AG04450 (cell line): Measurements from ENCODE around the gene SPTLC3. TPM values are rescaled to one million over a fixed set of nuclear protein-coding genes. Genes with fewer than 3 reads are reported as not detected.

Experiments
- CTCF ChIA-PET: fragments of 300-600, 350-600 bp; formaldehyde crosslinking; extraction: SDS; loops from one replicate; lab custom pipeline; 2022; ENCODE audit warnings: antibody characterized with exemption, inconsistent platforms; lab: Charles Lee
- POLR2A ChIA-PET: fragments of 350-600 bp; formaldehyde crosslinking; extraction: SDS; loops from one replicate; lab custom pipeline; 2021; ENCODE audit warnings: antibody characterized with exemption, inconsistent platforms; lab: Yijun Ruan, JAX
- DNase-seq: peaks from one replicate; pipeline ENCODE4 v3.0.0-alpha.2; 2011; ENCODE audit warnings: low read depth, low spot score
- H3K27ac ChIP-seq: one replicate; pipeline ENCODE4 v1.5.1; 2012; ENCODE audit warnings: low read depth, low read length, control low read depth
- H3K27me3 ChIP-seq: one replicate; pipeline ENCODE4 v1.6.0; 2012; ENCODE audit warnings: low read length; ENCODE audit not compliant: control insufficient read depth, insufficient read depth
- H3K4me3 ChIP-seq: 2 replicates; pipeline ENCODE4 v1.5.1; 2011; ENCODE audit warnings: mild to moderate bottlenecking, low read depth, low read length, control low read depth
- H3K9me3 ChIP-seq: 2 replicates; pipeline ENCODE4 v1.5.1; 2012; ENCODE audit warnings: low read length; ENCODE audit not compliant: control insufficient read depth, insufficient read depth
- CTCF ChIP-seq: IDR thresholded peaks from 2 replicates; pipeline ENCODE4 v1.5.1; 2011; ENCODE audit warnings: low read depth, low read length, control low read depth, inconsistent platforms
- polyA plus RNA-seq: library from polyadenylated mRNA; depleted of rRNA; stranded (reverse); fragments of >200 nt; gene quantifications from 2 replicates; pipeline ENCODE4 v1.2.3, GENCODE V29; 2011

The SPTLC3 gene
- polyA plus RNA-seq, 1 experiment: 2.8 TPM

- ChIA-PET POLR2A (no interaction called here), CTCF (interaction anchor here (0.9 to 1.0 kb wide), 2 partner anchors 76 to 117 kb away, joined by 3 read pairs; no protein-coding TSS in a partner anchor)
- H3K9me3 ChIP-seq: no peaks in the 10 kb centered on the region
- no peaks in the 10 kb centered on the region for H3K27me3 ChIP-seq
- TF ChIP-seq CTCF: no peak
- no peak overlapping the region for H3K27ac ChIP-seq
- no peak overlapping the region for H3K4me3 ChIP-seq
- DNase-seq: no peak
These were observed 33.0 kb downstream of the SPTLC3 start for GRCh38 chr20:13041574-13042457.

DNA sequence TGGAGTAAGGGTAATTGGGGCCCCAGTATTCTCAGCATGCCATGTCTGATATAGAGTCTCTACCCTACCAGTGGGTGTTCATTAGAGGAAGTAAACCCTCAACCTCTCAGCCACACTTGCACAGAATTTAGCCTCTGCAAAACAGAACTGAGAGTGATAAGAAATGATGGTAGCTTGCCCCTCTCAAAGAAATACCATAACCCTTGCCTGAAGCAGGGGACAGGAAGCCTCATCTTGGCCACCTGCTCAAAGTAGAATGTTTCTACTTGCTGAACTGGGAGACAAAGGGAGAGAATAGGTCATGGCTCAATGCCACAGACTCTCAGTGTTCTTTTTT lies 33.7 kb downstream of the SPTLC3 start:
- no peak for DNase-seq
- Histone ChIP-seq H3K27ac (no peak overlapping the region), H3K27me3 (no peaks in the 10 kb centered on the region), H3K9me3 (no peaks in the 10 kb centered on the region), H3K4me3 (no peak overlapping the region)
- no peak for TF ChIP-seq CTCF
- ChIA-PET POLR2A (no interaction called here), CTCF (no interaction called here)

DNA sequence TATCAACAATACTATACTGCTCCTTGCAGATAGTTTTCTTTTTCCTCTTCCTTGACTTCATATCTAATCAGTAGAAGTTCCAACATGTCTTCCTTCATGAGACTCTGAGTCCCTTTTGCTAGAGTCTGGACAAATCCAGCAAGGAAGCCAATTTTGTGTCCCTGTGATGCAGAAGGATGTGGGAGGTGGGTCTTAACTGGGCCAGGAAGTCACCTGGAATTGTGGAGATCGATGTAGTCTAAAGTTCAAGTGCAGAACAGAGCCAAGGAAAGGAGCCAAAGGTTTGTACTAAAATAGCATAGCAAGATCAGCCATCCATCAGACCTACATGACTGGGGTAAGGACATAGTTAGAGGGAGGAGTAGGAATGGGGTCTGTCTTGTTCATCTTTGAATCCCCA lies 37.6 kb downstream of the SPTLC3 start:
- no peak for TF ChIP-seq CTCF
- Histone ChIP-seq H3K9me3 (no peaks in the 10 kb centered on the region), H3K27me3 (no peaks in the 10 kb centered on the region), H3K4me3 (no peak overlapping the region), H3K27ac (no peak overlapping the region)
- no peak for DNase-seq
- ChIA-PET POLR2A (no interaction called here), CTCF (no interaction called here)

DNA sequence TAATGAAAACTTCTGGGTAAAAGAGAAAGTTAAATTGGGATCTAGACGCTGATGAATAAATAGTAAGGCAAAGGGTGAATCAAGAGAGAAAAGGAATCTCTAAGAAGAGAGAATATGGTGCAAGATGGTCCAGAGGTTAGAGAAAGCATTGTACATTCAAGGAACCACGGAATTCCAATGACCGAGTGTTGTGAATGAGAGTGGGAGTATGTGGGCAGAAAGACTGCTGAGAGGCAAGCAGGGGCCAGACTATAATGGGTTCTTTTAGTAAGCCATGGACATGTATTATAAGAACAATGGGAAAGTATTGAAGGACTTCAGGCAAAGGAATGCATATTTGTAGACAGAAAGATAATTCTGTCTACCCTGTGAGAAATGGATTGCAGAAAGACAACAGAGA lies 45.2 kb downstream of the SPTLC3 start:
- CTCF ChIA-PET: no interaction called here
- H3K4me3 ChIP-seq: no peak overlapping the region
- POLR2A ChIA-PET: no interaction called here

More for the DNA sequence above, 45.2 kb downstream of the SPTLC3 start:
- no peak overlapping the region for H3K27ac ChIP-seq
- H3K9me3 ChIP-seq: no peaks in the 10 kb centered on the region
- DNase-seq: no peak
- H3K27me3 ChIP-seq: peaks cover 3% of the 10 kb centered on the region
- no peak for TF ChIP-seq CTCF
